Thymus (tissue), 11 donors: Measurements from ENCODE around the gene IGF2. TPM values are rescaled to one million over a fixed set of nuclear protein-coding genes. Genes with fewer than 3 reads are reported as not detected.

Source experiments
- DNase-seq, 9 donors: peaks; one replicate each; pipeline ENCODE4 v3.0.0-alpha.2; 2013; ENCODE audit warnings: low spot score in 9 of 9, low read depth in 6 of 9, missing footprints in 1 of 9
- H3K27ac ChIP-seq, 2 donors: one replicate each; pipeline ENCODE4 v1.5.1; 2013; ENCODE audit warnings: control low read depth in 1 of 2, low read depth in 1 of 2, low read length in 1 of 2, mild to moderate bottlenecking in 1 of 2, moderate library complexity in 1 of 2
- H3K27me3 ChIP-seq, 2 donors: one replicate each; pipeline ENCODE4 v1.5.1; 2013; ENCODE audit warnings: low read length in 1 of 2; ENCODE audit not compliant: control insufficient read depth in 2 of 2, insufficient read depth in 1 of 2
- H3K36me3 ChIP-seq, 2 donors: one replicate each; pipeline ENCODE4 v1.5.1; 2013; ENCODE audit warnings: low read length in 1 of 2, mild to moderate bottlenecking in 1 of 2, moderate library complexity in 1 of 2; ENCODE audit not compliant: control insufficient read depth in 2 of 2, insufficient read depth in 2 of 2
- H3K4me1 ChIP-seq, 2 donors: one replicate each; pipeline ENCODE4 v1.5.1; 2013; ENCODE audit warnings: low read length in 2 of 2; ENCODE audit not compliant: control insufficient read depth in 2 of 2, insufficient read depth in 2 of 2
- H3K4me3 ChIP-seq, 2 donors: one replicate each; pipeline ENCODE4 v1.5.1; 2013; ENCODE audit warnings: low read length in 2 of 2, control low read depth in 1 of 2, mild to moderate bottlenecking in 1 of 2
- H3K9me3 ChIP-seq, 2 donors: one replicate each; pipeline ENCODE4 v1.5.1; 2013; ENCODE audit warnings: low read length in 1 of 2, mild to moderate bottlenecking in 1 of 2; ENCODE audit not compliant: control insufficient read depth in 2 of 2, insufficient read depth in 1 of 2
- WGBS: extraction: QIAGEN DNeasy Blood & Tissue Kit; methylation state at CpG from one replicate; pipeline ENCODE4 v1.1.7; 2013; 5-methylcytosine and 5-hydroxymethylcytosine counted together
- polyA plus RNA-seq: library from polyadenylated mRNA; stranded (reverse); fragments of 200-250 nt; gene quantifications from one replicate; pipeline ENCODE4 v1.2.3, GENCODE V29; 2013
- total RNA-seq: library from RNA; stranded (reverse); fragments of 120-200 nt; gene quantifications from one replicate; pipeline ENCODE4 v1.2.4, GENCODE V29; 2013
- donor health status: healthy.

The IGF2 gene
- total and polyA plus RNA-seq, 2 donors: 7.2 to 38.2 TPM

GRCh38 chr11:2136209-2136951 lies 2.8 kb downstream of the IGF2 start:
- Histone ChIP-seq H3K36me3 (no peaks in the 10 kb centered on the region), H3K27me3 (peaks cover 66 to 93% of the 10 kb centered on the region in 2 donors), H3K9me3 (no peaks in the 10 kb centered on the region), H3K4me1 (no peaks in the 10 kb centered on the region), H3K4me3 (peak overlapping the region in 1 of 2 donors; percentile 10), H3K27ac (no peak overlapping the region)
- DNase-seq: no peak
- whole genome bisulfite sequencing: 47% methylated on average over 24 of the region's 24 CpGs

GRCh38 chr11:2135648-2136201 lies 3.5 kb downstream of the IGF2 start:
- WGBS: 93% methylated on average over 14 of the region's 14 CpGs
- no peak for DNase-seq
- H3K9me3 ChIP-seq: no peaks in the 10 kb centered on the region
- peak overlapping the region in 1 of 2 donors; percentile 10 for H3K4me3 ChIP-seq
- H3K27me3 ChIP-seq: peaks cover 59 to 91% of the 10 kb centered on the region in 2 donors
- H3K4me1 ChIP-seq: no peaks in the 10 kb centered on the region
- H3K36me3 ChIP-seq: no peaks in the 10 kb centered on the region
- H3K27ac ChIP-seq: no peak overlapping the region

- no peaks in the 10 kb centered on the region for H3K9me3 ChIP-seq
- H3K36me3 ChIP-seq: no peaks in the 10 kb centered on the region
- H3K4me1 ChIP-seq: no peaks in the 10 kb centered on the region
- peaks cover 53 to 86% of the 10 kb centered on the region in 2 donors for H3K27me3 ChIP-seq
- H3K27ac ChIP-seq: no peak overlapping the region
- no peak overlapping the region for H3K4me3 ChIP-seq
- no peak for DNase-seq
- WGBS: 94% methylated on average over 26 of the region's 26 CpGs
Measured at GRCh38 chr11:2135018-2135569, 4.1 kb downstream of the IGF2 start.

- Histone ChIP-seq H3K27me3 (peaks cover 45 to 79% of the 10 kb centered on the region in 2 donors), H3K36me3 (no peaks in the 10 kb centered on the region), H3K4me3 (no peak overlapping the region), H3K9me3 (no peaks in the 10 kb centered on the region), H3K4me1 (no peaks in the 10 kb centered on the region), H3K27ac (no peak overlapping the region)
- 89% methylated on average over 19 of the region's 19 CpGs for WGBS
- DNase-seq: no peak
Measured at GRCh38 chr11:2134022-2135010, 4.9 kb downstream of the IGF2 start.

- H3K9me3 ChIP-seq: no peaks in the 10 kb centered on the region
- peaks cover 36 to 73% of the 10 kb centered on the region in 2 donors for H3K27me3 ChIP-seq
- DNase-seq: no peak
- H3K4me1 ChIP-seq: no peaks in the 10 kb centered on the region
- H3K27ac ChIP-seq: no peak overlapping the region
- no peak overlapping the region for H3K4me3 ChIP-seq
- 68% methylated on average over 33 of the region's 33 CpGs for WGBS
- H3K36me3 ChIP-seq: no peaks in the 10 kb centered on the region
Measured at GRCh38 chr11:2133241-2134021, 5.8 kb downstream of the IGF2 start.

- Histone ChIP-seq H3K4me3 (no peak overlapping the region), H3K36me3 (no peaks in the 10 kb centered on the region), H3K27ac (no peak overlapping the region), H3K27me3 (peaks cover 31 to 67% of the 10 kb centered on the region in 2 donors), H3K9me3 (no peaks in the 10 kb centered on the region), H3K4me1 (no peaks in the 10 kb centered on the region)
- DNase-seq: no peak
- WGBS: 55% methylated on average over 24 of the region's 24 CpGs
Measured at GRCh38 chr11:2132874-2133240, 6.3 kb downstream of the IGF2 start.

- DNase-seq: no peak
- WGBS: 82% methylated on average over 6 of the region's 6 CpGs
- H3K4me3 ChIP-seq: no peak overlapping the region
- H3K4me1 ChIP-seq: no peaks in the 10 kb centered on the region
- H3K27me3 ChIP-seq: peaks cover 24 to 61% of the 10 kb centered on the region in 2 donors
- no peak overlapping the region for H3K27ac ChIP-seq
- H3K36me3 ChIP-seq: no peaks in the 10 kb centered on the region
- no peaks in the 10 kb centered on the region for H3K9me3 ChIP-seq
Measured at GRCh38 chr11:2132246-2132645, 6.9 kb downstream of the IGF2 start.

- no peak overlapping the region for H3K27ac ChIP-seq
- no peaks in the 10 kb centered on the region for H3K4me1 ChIP-seq
- H3K36me3 ChIP-seq: no peaks in the 10 kb centered on the region
- H3K9me3 ChIP-seq: no peaks in the 10 kb centered on the region
- no peak for DNase-seq
- 94% methylated on average over 28 of the region's 28 CpGs for WGBS
- peaks cover 18 to 55% of the 10 kb centered on the region in 2 donors for H3K27me3 ChIP-seq
- H3K4me3 ChIP-seq: no peak overlapping the region
Measured at GRCh38 chr11:2131371-2132236, 7.6 kb downstream of the IGF2 start.
